Measurements from ENCODE around the gene BEST2.

DNA sequence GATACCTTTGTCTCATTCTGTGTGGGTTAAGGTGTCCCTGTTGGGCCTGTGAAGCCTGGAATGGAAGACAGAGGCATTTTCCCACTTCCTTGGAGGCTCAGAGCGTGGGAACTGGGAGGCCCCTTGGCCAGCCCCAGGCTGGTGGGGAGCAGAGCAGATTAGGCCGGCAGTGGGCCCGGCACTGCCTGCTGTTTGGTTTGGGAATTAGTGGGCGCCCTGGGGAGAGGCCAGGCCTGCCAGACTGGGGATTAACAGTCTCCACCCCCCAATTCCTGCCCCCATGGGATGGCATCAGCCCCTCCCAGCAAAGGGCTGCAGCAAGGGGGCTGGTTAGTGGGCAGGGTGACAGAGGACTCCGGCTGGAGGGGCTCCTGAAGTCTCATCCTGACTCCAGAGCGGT lies 3.1 kb upstream of the BEST2 start:
- TF ChIP-seq, protein P1, sequence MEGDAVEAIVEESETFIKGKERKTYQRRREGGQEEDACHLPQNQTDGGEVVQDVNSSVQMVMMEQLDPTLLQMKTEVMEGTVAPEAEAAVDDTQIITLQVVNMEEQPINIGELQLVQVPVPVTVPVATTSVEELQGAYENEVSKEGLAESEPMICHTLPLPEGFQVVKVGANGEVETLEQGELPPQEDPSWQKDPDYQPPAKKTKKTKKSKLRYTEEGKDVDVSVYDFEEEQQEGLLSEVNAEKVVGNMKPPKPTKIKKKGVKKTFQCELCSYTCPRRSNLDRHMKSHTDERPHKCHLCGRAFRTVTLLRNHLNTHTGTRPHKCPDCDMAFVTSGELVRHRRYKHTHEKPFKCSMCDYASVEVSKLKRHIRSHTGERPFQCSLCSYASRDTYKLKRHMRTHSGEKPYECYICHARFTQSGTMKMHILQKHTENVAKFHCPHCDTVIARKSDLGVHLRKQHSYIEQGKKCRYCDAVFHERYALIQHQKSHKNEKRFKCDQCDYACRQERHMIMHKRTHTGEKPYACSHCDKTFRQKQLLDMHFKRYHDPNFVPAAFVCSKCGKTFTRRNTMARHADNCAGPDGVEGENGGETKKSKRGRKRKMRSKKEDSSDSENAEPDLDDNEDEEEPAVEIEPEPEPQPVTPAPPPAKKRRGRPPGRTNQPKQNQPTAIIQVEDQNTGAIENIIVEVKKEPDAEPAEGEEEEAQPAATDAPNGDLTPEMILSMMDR (conservative IDR thresholded peaks at IDR 0.05 in 1 of 2, IDR thresholded peaks at IDR 0.05 in 1 of 2; ENCODE audit: low read depth in 1 of 2, low read length in 2 of 2): no peak
- TF ChIP-seq EZH2 (IDR thresholded peaks at IDR 0.05; ENCODE audit: low read length, missing control alignments): no peak

Data from fibroblast of lung (primary cell).